HG02970 (cell line): ENCODE data around the gene TMEM225B.
"Not testable (repeated sequence)": the region's sequence is repeated elsewhere in the genome, so short reads cannot be mapped to it uniquely, and the experiment has no call there.

Source experiments
- ATAC-seq: cut with Tn5 transposase; IDR thresholded peaks from one replicate; pipeline ENCODE4 v1.9.1; 2021; ENCODE audit warnings: mild to moderate bottlenecking, moderate library complexity, moderate number of reproducible peaks; ENCODE audit not compliant: unreplicated experiment, low FRiP score

TMEM225B gene

GRCh38 chr7:99621271-99621670 lies 23.2 kb downstream of the TMEM225B start:
- no peak for ATAC-seq

GRCh38 chr7:99622596-99622995 lies 24.5 kb downstream of the TMEM225B start:
- no peak for ATAC-seq

- no peak for ATAC-seq
These were observed 25.1 kb downstream of the TMEM225B start for GRCh38 chr7:99623091-99623693.

GRCh38 chr7:99623702-99624447 lies 25.8 kb downstream of the TMEM225B start:
- ATAC-seq: no peak

GRCh38 chr7:99624484-99624883 lies 26.4 kb downstream of the TMEM225B start:
- ATAC-seq: no peak

GRCh38 chr7:99625321-99625720 lies 27.3 kb downstream of the TMEM225B start:
- ATAC-seq: no peak

GRCh38 chr7:99625961-99626360 lies 27.9 kb downstream of the TMEM225B start:
- ATAC-seq: no peak

- no peak for ATAC-seq
These were observed 28.6 kb downstream of the TMEM225B start for GRCh38 chr7:99626661-99627060.

GRCh38 chr7:99627513-99627912 lies 29.4 kb downstream of the TMEM225B start:
- ATAC-seq: no peak

- no peak for ATAC-seq
These were observed 30.7 kb downstream of the TMEM225B start for GRCh38 chr7:99628471-99629465.

- ATAC-seq: no peak
These were observed 31.6 kb downstream of the TMEM225B start for GRCh38 chr7:99629643-99630042.

GRCh38 chr7:99631295-99632109 lies 33.4 kb downstream of the TMEM225B start:
- no peak for ATAC-seq

GRCh38 chr7:99637414-99637813 lies 39.3 kb downstream of the TMEM225B start:
- ATAC-seq: not testable (repeated sequence)

GRCh38 chr7:99638731-99639130 lies 40.7 kb downstream of the TMEM225B start:
- ATAC-seq: no peak

GRCh38 chr7:99639267-99639666 lies 41.2 kb downstream of the TMEM225B start:
- ATAC-seq: no peak

GRCh38 chr7:99642027-99642426 lies 44.0 kb downstream of the TMEM225B start:
- no peak for ATAC-seq

- ATAC-seq: no peak
These were observed 45.4 kb downstream of the TMEM225B start for GRCh38 chr7:99643464-99643863.

GRCh38 chr7:99644431-99644830 lies 46.4 kb downstream of the TMEM225B start:
- ATAC-seq: no peak

GRCh38 chr7:99645590-99645989 lies 47.5 kb downstream of the TMEM225B start:
- ATAC-seq: no peak

GRCh38 chr7:99648843-99649242 lies 50.8 kb downstream of the TMEM225B start:
- ATAC-seq: no peak
